Fibroblast of the aortic adventitia (primary cell): ENCODE data around the gene WWC1. TPM values are rescaled to one million over a fixed set of nuclear protein-coding genes. Genes with fewer than 3 reads are reported as not detected.

Experiments used
- DNase-seq: peaks from one replicate; pipeline ENCODE4 v3.0.0-alpha.2; 2010; ENCODE audit warnings: low read depth
- H3K4me3 ChIP-seq: 2 replicates; pipeline ENCODE4 v1.5.1; 2011; ENCODE audit warnings: low read depth, mild to moderate bottlenecking, control low read depth, low read length, moderate library complexity
- CTCF ChIP-seq: IDR thresholded peaks from 2 replicates; pipeline ENCODE4 v1.5.1; 2011; ENCODE audit warnings: mild to moderate bottlenecking, low read length, control low read depth, inconsistent platforms; ENCODE audit not compliant: insufficient read depth
- total RNA-seq: library from RNA; depleted of rRNA; stranded (reverse); fragments of >200 nt; gene quantifications from 2 replicates; pipeline ENCODE4 v1.2.3, GENCODE V29; 2012; ENCODE audit warnings: low replicate concordance

The WWC1 gene
- total RNA-seq, 1 donor: 0.45 TPM

GRCh38 chr5:168341178-168341577 is 49.7 kb downstream of the WWC1 start:
- no peak for TF ChIP-seq CTCF
- no peak for DNase-seq
- no peak overlapping the region for H3K4me3 ChIP-seq

GRCh38 chr5:168342151-168342825 is 50.8 kb downstream of the WWC1 start:
- TF ChIP-seq CTCF: no peak
- DNase-seq: no peak
- H3K4me3 ChIP-seq: no peak overlapping the region

GRCh38 chr5:168342985-168343384 is 51.5 kb downstream of the WWC1 start:
- no peak for TF ChIP-seq CTCF
- no peak overlapping the region for H3K4me3 ChIP-seq
- DNase-seq: no peak

GRCh38 chr5:168346417-168346816 is 55.0 kb downstream of the WWC1 start:
- TF ChIP-seq CTCF: no peak
- no peak for DNase-seq
- H3K4me3 ChIP-seq: no peak overlapping the region

GRCh38 chr5:168347368-168348083 is 56.1 kb downstream of the WWC1 start:
- H3K4me3 ChIP-seq: no peak overlapping the region
- DNase-seq: no peak
- TF ChIP-seq CTCF: no peak

GRCh38 chr5:168348084-168348414 is 56.6 kb downstream of the WWC1 start:
- H3K4me3 ChIP-seq: no peak overlapping the region
- no peak for DNase-seq
- no peak for TF ChIP-seq CTCF
